NCI-H2029 (cell line): ENCODE results near the gene EIF5A2.
"Not testable (repeated sequence)": the region's sequence is repeated elsewhere in the genome, so short reads cannot be mapped to it uniquely, and the experiment has no call there.

Source experiments
- DNase-seq: peaks from one replicate; lab custom pipeline; 2025; lab: John Stamatoyannopoulos, UW

Gene EIF5A2

GRCh38 chr3:170896781-170897180 lies 11.7 kb downstream of the EIF5A2 start:
- DNase-seq: no peak

DNA sequence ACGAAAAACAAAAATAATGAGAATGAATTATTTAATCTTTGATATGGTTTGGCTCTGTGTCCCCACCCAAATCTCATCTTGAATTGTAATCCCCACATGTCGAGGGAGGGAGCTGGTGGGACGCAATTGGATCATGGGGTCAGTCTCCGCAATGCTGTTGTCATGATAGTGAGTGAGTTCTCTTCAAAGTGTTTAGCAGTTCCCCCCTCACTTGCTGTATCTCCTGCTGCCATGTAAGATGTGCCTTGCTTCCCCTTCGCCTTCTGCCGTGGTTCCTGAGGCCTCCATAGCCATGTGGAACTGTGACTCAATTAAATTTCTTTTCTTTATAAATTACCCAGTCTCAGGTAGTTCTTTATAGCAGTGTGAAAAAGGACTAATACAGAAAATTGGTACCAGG lies 12.1 kb downstream of the EIF5A2 start:
- not testable (repeated sequence) for DNase-seq

- no peak for DNase-seq
Observed at GRCh38 chr3:170893895-170894294, 14.5 kb downstream of the EIF5A2 start.

GRCh38 chr3:170889630-170890029 lies 18.8 kb downstream of the EIF5A2 start:
- DNase-seq: no peak

GRCh38 chr3:170889132-170889531 lies 19.3 kb downstream of the EIF5A2 start:
- DNase-seq: no peak

GRCh38 chr3:170884109-170884930 lies 24.1 kb downstream of the EIF5A2 start:
- DNase-seq: not testable (repeated sequence)

GRCh38 chr3:170878688-170879087 lies 29.7 kb downstream of the EIF5A2 start:
- DNase-seq: not testable (repeated sequence)

GRCh38 chr3:170877311-170877710 lies 31.1 kb downstream of the EIF5A2 start:
- DNase-seq: not testable (repeated sequence)

DNA sequence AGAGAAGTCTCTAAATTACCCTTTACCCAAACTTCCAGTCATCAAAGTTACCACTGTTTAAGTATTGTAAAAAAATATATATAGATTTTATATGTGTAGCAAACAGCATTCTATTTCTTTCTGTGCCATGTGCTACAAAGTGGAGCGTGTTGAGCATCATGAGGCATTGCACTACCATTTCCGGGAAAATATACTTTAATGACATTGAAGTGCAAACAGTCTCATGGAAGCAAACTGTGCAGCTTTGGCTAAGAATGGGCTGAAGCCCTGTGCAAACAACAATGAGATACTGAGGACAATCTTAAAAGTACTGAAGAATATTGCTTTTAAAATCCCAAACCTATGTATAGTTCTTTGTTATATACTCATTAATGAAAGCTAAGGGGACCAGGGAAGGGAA lies 31.9 kb downstream of the EIF5A2 start:
- no peak for DNase-seq

- no peak for DNase-seq
Observed at GRCh38 chr3:170869645-170870593, 38.5 kb downstream of the EIF5A2 start, which contains the start of gene RPL22L1. Gene RPL22L1, minus strand, starts transcription at chr3:170870195. Its CDS starts 28 bp downstream, at chr3:170870167.

DNA sequence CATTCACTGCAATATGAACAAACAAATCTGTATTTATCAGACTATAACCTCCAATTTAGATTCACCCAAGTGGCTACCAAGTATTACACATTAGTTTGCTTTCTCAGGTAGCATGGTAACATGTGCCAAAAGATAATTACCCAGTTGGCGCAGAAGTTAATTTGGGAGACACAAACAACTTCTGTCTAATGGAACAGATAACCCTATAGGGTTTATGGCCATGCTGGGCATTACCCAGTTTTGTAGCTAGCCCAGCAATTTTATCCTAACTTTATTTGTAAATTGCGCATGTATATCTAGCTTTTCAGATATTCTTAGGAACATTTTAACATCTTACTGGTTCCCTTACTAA lies 39.2 kb downstream of the EIF5A2 start:
- DNase-seq: no peak

- no peak for DNase-seq
Observed at GRCh38 chr3:170868577-170869238, 39.7 kb downstream of the EIF5A2 start.

DNA sequence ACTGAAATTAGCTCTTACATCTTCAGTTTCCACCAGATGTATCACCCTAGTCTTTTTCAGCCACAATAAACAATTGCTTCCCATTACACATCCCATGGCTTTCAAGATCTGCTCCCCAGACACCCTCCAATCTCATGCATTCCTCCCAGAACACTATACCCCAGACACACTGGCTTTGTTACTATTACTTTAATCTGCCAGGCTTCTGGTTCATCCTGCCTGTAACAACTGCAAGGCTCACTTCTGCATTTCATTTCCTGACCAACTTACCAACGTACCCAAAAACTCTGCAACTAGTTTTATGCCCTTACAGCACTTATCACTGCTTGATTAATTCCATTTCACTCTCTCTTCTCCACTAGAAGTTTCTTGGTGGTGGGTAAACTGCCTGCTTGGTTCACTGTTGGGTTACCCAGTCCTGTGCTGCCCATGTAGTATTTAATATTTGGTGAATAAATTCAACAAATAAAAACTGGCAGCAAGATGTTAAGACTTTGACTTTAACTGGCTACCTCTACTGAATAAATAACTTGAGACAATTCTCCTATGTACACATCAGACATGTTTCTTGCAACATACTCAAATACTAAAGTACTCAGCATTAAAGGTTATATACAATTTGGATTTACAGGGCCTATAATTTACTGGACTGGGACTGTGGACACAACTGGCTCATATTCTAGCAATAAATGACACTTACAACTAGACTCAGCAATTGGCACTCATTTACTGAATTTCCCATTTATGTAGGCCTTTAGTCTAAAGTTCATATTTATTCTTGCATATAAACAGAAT lies 41.1 kb downstream of the EIF5A2 start:
- no peak for DNase-seq

DNA sequence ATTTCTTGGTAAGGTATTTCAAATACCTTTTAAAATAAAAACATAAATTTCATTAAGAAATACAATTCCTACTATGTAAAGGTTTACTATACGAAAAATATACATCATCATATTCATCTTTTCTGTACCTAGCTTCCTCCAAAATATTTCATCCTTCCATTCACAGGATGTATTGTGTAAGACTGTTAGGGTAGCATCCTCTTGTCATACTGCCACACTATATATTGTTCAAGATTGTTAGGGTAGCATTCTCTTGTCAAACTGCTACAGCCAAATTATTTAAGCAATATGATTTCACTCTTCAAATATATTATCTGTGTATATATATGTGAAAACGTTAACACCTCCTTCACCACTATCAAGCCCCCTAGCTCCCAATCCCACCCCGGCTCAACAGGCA lies 41.9 kb downstream of the EIF5A2 start:
- no peak for DNase-seq

DNA sequence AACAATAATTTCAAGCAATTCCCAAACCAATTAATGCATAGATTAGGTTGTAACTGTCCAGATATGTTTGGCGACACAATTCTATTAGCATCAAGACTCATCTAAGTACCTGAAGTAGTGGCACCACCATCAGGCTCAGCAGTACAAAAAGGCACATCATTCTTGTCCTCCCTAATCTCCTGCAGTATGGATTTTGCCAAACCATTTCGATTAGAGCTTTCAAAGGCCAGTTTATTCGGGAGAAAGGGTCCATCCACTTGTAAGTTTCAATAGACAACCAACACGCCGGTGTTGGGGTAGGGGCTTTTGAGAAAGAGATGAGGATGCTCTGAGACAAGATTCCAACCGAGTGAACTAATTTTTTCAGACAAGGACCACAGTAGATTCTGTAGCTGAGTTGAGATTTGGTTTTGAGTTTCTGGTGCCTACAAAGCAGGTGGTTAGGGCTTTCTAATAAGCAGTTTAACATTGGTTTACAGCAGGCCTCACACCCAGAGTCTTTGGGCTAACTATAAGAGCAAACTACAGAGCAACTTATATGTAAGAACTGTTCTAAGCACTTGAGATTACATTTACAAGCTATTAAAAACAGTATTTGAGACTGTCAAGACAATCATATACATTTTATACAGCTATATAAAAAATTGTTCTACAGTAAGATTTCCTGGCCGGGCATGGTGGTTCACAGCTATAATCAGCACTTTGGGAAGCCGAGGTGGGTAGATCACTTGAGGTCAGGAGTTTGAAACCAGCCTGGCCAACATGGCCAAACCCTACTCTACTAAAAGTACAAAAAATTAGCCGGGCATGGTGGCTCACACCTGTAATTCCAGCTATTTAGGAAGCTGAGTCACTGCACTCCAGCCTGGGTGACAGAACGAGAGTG lies 43.0 kb downstream of the EIF5A2 start:
- DNase-seq: no peak

DNA sequence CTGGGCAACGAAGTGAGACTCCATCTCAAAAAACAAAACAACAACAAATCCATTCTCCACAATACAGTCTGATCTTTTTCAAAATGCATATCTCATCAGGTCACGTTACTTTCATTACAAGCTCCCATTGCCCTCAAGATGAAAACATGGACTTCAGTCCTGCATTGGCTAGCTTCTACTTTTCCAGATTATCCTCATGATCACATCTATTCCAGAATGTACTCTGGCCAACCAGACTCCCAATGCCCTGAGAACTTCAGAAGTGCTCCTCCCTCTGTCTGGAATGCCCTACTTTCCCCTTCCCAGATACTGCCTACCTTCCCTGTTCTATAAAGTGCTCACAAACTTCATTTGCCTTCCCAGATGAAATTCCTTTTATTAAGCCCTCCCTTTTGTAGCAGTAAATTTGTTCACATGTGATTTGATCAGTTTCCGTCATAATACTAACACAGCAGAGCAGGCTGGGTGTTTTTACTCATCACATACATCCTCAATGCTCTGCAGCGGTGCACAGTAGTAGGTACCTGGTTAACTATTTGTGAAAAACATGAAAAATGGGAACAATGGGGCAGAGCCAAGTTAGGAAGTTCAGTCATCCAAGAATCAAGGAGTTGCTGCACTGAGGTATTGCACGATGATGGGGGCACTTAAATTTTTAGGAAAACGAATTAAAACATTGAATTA lies 43.8 kb downstream of the EIF5A2 start:
- DNase-seq: no peak

- no peak for DNase-seq
Observed at GRCh38 chr3:170863816-170864215, 44.6 kb downstream of the EIF5A2 start.

GRCh38 chr3:170862618-170863374 lies 45.6 kb downstream of the EIF5A2 start:
- DNase-seq: no peak

DNA sequence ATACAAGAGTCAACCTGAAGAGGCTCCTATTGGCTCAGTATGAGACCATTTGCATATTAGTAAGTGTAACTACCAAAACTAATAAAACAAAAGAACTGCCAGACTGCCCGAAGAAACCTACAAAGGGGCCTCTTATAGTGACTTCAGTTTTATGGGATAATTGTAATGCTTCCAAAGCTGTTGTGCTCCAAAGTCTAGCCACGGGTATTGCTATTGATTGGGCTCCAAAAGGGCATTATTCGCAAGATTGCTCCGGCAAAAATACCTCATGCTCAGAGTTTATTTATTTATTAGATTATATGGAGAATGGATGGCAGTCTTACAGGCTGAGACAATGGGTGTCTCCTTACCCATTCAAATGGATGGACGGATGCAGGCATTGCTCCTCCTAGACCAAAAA lies 49.8 kb downstream of the EIF5A2 start:
- DNase-seq: no peak
